Left lung (tissue), 10 donors: ENCODE measurements around the gene PIAS3. TPM values are rescaled to one million over a fixed set of nuclear protein-coding genes. Genes with fewer than 3 reads are reported as not detected.
"Not testable (repeated sequence)": the region's sequence is repeated elsewhere in the genome, so short reads cannot be mapped to it uniquely, and the experiment has no call there.

Source experiments
- ATAC-seq: fragments of 200-7000 bp; cut with Tn5 transposase; one replicate; pipeline ENCODE4 v1.9.1; 2020; ENCODE audit warnings: moderate library complexity
- DNase-seq, 4 donors: peaks; one replicate each; pipeline ENCODE4 v3.0.0-alpha.2; 2013 to 2020
- H3K27ac ChIP-seq, 2 donors: fragments of 200-600 bp; sonication (generic) in 1 of 2; one replicate each; pipeline versions ENCODE4 v1.5.0 to v1.8.0; 2020 to 2021
- H3K27me3 ChIP-seq, 2 donors: fragments of 200-600 bp; sonication (generic) in 1 of 2; one replicate each; pipeline versions ENCODE4 v1.5.0 to v1.8.0; 2020 to 2021
- H3K36me3 ChIP-seq, 2 donors: fragments of 200-600 bp; sonication (generic) in 1 of 2; one replicate each; pipeline versions ENCODE4 v1.5.0 to v1.8.0; 2020 to 2021
- H3K4me1 ChIP-seq, 2 donors: fragments of 200-600 bp; one replicate each; pipeline ENCODE4 v1.8.0; 2021
- H3K4me3 ChIP-seq, 2 donors: fragments of 200-600 bp; sonication (generic) in 1 of 2; one replicate each; pipeline versions ENCODE4 v1.5.0 to v1.8.0; 2020 to 2021; ENCODE audit warnings: mild to moderate bottlenecking in 1 of 2
- H3K9me3 ChIP-seq, 2 donors: fragments of 200-600 bp; sonication (generic) in 1 of 2; one replicate each; pipeline versions ENCODE4 v1.5.0 to v1.8.0; 2020 to 2021
- CTCF ChIP-seq, 2 donors: fragments of 200-600 bp; sonication (generic) in 1 of 2; IDR thresholded peaks; one replicate each; pipeline versions ENCODE4 v1.5.0 to v1.8.0; 2021; ENCODE audit warnings: antibody characterized with exemption in 2 of 2
- intact Hi-C, 2 donors: fragments of 100-400 bp; cut with DNase I; formaldehyde crosslinking; loops; one replicate each; pipeline versions ENCODE4 v1.11.2 to v1.14.2; 2022
- polyA plus RNA-seq, 6 donors: library from polyadenylated mRNA; unstranded; fragments of 120-200 nt; gene quantifications; one replicate each; pipeline ENCODE4 v1.2.1, GENCODE V29; 2013; ENCODE audit not compliant: insufficient read length in 6 of 6
- total RNA-seq, 2 donors: library from RNA; stranded (reverse); fragmentation: NEBNext Ultra II Directional; extraction: Animal tissue kit (Norgen Biotek cat#: 25700); gene quantifications; one replicate each; pipeline ENCODE4 v1.2.1, GENCODE V29; 2021
- donor health status: DM: no; HTN: yes; CAD: no.
- donor health status: DM: no; HTN: no; CAD: no.

The PIAS3 gene
- total and polyA plus RNA-seq, 8 donors = 35.8 to 98.0 (median 69.6) TPM

DNA sequence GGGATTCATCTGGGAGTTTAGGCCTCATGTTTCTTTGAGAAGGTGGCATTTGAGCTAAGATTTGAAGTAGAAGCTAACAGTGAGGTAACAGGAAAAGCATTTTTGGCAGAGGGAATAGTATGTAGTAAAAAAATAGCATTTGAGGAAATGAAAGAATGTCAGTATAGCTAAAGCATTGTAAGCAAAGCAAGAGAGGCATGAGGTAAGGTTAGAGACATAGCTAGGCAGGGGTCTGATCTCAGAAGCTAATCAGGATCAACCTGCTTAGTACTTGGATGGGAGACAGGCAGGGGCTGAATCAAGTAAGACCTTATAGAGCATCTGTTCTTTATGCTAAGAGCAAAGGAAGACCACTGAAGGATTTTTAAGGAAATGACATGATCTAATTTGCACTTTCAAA, 30.9 kb downstream of the PIAS3 start:
- no peaks in the 10 kb centered on the region for H3K27me3 ChIP-seq
- intact Hi-C loops = no loop called here
- H3K36me3 ChIP-seq = peaks cover 0 to 71% of the 10 kb centered on the region in 2 donors
- peaks cover 0 to 17% of the 10 kb centered on the region in 2 donors for H3K4me1 ChIP-seq
- H3K27ac ChIP-seq = no peak overlapping the region
- no peaks in the 10 kb centered on the region for H3K9me3 ChIP-seq
- no peak overlapping the region for H3K4me3 ChIP-seq
- no peak for TF ChIP-seq CTCF (IDR thresholded peaks at IDR 0.05)
- ATAC-seq (no peak), DNase-seq (no peak)

DNA sequence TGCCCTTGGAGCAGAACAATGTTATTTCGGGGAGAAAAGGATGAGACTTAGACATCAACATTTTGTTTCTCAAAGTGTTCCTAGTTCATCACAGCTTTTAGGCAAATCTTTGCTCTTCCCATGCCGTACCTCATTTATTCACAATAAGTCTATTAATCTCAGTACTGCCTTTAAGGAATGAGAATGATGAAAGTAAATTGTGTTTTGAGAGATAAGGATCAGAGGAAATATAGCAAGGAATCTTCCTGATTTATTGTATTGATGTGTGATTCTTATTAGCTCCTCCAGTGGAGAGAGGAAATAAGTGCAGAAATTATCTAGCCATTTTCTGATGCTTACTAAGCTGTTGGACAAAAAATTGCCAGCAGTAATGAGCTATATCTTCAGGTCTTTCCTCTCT, 32.9 kb downstream of the PIAS3 start:
- H3K4me1 ChIP-seq = peaks cover 0 to 17% of the 10 kb centered on the region in 2 donors
- TF ChIP-seq CTCF (IDR thresholded peaks at IDR 0.05) = no peak

GRCh38 chr1:145824499-145824842, 34.4 kb downstream of the PIAS3 start:
- Histone ChIP-seq H3K4me3 (peak overlapping the region; percentile 73), H3K9me3 (no peaks in the 10 kb centered on the region)
- intact Hi-C loops = no loop called here

More for the DNA sequence above, 32.9 kb downstream of the PIAS3 start:
- intact Hi-C loops = no loop called here
- H3K9me3 ChIP-seq = no peaks in the 10 kb centered on the region
- DNase-seq (no peak), ATAC-seq (no peak)
- H3K36me3 ChIP-seq = peaks cover 0 to 52% of the 10 kb centered on the region in 2 donors
- H3K27me3 ChIP-seq = no peaks in the 10 kb centered on the region
- no peak overlapping the region for H3K27ac ChIP-seq
- no peak overlapping the region for H3K4me3 ChIP-seq

DNA sequence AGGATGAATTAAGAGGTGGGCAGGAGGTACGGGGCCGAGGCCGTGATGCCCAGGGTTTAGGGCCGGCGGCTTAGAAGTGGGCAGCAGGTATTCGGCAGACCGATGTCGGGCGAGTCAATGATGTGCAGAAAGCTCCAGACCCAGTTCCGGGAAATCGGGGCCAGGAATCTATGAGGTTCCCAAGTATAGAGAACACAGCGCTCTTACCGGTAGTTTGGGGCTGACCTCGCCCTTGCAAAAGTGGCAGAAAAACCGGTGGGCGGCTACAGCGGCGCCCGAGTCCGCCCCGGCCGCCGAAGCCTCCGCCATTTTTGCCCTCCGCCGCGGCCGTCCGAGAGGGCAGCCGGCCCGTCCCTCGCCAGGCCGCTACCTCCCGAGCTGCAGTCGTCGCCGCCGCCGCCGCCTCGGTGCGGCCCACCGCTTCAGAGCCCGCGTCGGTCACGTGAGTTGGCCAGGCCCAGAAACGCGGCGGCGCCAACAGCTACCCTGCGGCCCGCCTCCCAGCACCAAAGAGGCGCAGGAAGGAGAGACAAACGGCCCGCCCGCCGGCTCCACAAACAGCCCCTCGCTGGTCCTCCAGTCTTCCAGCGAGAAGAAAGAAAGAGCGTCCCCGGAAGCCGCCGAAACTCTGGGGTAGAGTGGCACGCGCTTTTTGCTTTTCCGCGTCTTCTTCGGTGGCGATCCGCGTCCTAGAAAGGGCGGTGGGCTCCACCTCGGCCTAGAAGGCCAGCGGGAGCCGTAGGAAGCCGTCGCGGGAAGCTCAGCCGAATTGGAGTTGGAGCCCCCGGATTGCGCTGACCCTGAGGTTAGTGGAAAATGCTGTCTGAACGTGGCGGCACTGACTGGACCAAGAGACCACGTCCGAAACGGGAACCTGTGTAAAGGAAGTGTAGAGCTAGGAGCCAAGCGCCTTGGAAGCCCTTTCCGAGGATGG, 35.0 kb downstream of the PIAS3 start, which contains the start of the genes POLR3C and RNF115:
TSS of gene POLR3C (plus strand) at position 636 of the 934 bp plus-strand sequence. CDS start 1,577 bp downstream, outside the sequence.
TSS of gene RNF115 (minus strand) at position 531 of the 934 bp plus-strand sequence. CDS start at position 309, 222 bp downstream.
- DNase-seq (peak; percentile 87 to 98 (median 92)), ATAC-seq (peak; percentile 96)
- Histone ChIP-seq H3K27ac (peak within 1 kb of the TSS; percentile 94 to 97), H3K4me3 (peak within 1 kb of the TSS; percentile 73), H3K9me3 (no peaks in the 10 kb centered on the region), H3K27me3 (no peaks in the 10 kb centered on the region), H3K36me3 (peaks cover 0 to 30% of the 10 kb centered on the region in 2 donors), H3K4me1 (peaks cover 0 to 17% of the 10 kb centered on the region in 2 donors)
- intact Hi-C loops = no loop called here
- no peak for TF ChIP-seq CTCF (IDR thresholded peaks at IDR 0.05)

More at GRCh38 chr1:145824499-145824842, 34.4 kb downstream of the PIAS3 start:
- peak overlapping the region; percentile 94 to 97 for H3K27ac ChIP-seq
- no peak for TF ChIP-seq CTCF (IDR thresholded peaks at IDR 0.05)
- no peaks in the 10 kb centered on the region for H3K27me3 ChIP-seq
- no peak for ATAC-seq
- DNase-seq = no peak
- H3K4me1 ChIP-seq = peaks cover 0 to 17% of the 10 kb centered on the region in 2 donors
- peaks cover 0 to 36% of the 10 kb centered on the region in 2 donors for H3K36me3 ChIP-seq

GRCh38 chr1:145822779-145823331, 36.0 kb downstream of the PIAS3 start:
- peaks cover 0 to 17% of the 10 kb centered on the region in 2 donors for H3K4me1 ChIP-seq
- H3K9me3 ChIP-seq, H3K27me3 ChIP-seq, DNase-seq, intact Hi-C loops, ATAC-seq, H3K27ac ChIP-seq: not testable (repeated sequence)
- peaks cover 0 to 20% of the 10 kb centered on the region in 2 donors for H3K36me3 ChIP-seq
- peak overlapping the region in 1 of 2 donors; percentile 73 for H3K4me3 ChIP-seq

DNA sequence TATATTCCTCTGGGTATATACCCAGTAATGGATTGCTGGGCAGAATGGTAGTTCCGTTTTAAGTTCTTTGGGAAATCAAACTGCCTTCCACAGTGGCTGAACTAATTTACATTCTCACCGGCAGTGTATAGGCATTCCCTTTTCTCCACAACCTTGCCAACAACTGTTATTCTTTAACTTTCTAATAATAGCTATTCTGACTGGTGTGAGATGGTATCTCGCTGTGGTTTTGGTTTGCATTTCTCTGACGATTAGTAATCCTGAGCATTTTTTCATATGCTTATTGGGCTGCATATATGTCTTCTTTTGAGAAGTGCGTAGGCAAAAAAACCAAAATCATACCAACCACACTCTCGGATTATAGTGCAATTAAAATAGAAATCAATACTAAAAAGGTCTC, 40.8 kb downstream of the PIAS3 start:
- H3K4me1 ChIP-seq, H3K4me3 ChIP-seq, H3K36me3 ChIP-seq, intact Hi-C loops, H3K27ac ChIP-seq, H3K27me3 ChIP-seq, DNase-seq, H3K9me3 ChIP-seq, ATAC-seq: not testable (repeated sequence)

DNA sequence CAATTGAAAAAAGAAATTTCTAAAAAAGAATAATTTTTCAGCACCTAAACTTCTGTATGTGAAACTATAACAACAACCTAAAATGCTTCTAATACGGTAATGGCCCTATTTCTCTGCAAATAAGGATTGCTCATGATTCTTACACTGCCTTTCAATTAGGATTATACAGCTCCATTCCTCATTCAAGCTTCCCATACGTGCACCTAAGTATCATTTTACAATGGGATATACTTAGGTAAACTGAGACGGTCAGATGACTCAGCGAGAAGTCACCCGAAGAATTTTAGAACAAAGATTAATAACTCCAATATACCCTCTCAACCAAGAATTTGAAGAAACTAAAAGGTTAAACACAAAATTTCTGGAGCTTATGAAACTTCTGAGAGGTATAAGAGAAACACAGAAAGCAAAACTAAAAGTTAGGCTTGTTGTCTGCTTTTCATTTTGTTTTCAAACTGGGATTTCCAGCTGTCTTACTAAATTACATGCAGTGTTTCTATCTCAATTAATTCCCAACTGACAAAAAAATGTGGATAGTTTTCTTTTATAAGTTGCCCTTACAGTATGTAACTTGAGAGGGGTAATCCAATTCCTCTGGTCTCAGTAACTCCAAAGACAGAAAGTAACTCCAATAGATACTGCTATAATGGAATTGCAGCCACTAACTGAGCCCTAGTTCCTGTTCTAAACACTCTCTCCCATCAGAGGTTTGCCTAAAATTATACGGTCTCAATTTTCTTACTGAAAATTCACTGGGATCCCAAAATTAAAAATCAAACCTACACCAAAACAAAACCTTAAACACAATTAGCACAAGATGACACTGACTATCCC, 45.7 kb downstream of the PIAS3 start:
- H3K27ac ChIP-seq, DNase-seq, H3K9me3 ChIP-seq, ATAC-seq, H3K27me3 ChIP-seq, H3K4me3 ChIP-seq, H3K36me3 ChIP-seq, H3K4me1 ChIP-seq, intact Hi-C loops: not testable (repeated sequence)
